A204.1 (cell line): ENCODE measurements around the gene DYNC1H1.

Source experiments
- FAIRE-seq: peaks from 2 replicates; lab custom pipeline; 2012; peaks lifted over from hg19 to GRCh38; lab: Jason Lieb, UNC

Gene DYNC1H1

DNA sequence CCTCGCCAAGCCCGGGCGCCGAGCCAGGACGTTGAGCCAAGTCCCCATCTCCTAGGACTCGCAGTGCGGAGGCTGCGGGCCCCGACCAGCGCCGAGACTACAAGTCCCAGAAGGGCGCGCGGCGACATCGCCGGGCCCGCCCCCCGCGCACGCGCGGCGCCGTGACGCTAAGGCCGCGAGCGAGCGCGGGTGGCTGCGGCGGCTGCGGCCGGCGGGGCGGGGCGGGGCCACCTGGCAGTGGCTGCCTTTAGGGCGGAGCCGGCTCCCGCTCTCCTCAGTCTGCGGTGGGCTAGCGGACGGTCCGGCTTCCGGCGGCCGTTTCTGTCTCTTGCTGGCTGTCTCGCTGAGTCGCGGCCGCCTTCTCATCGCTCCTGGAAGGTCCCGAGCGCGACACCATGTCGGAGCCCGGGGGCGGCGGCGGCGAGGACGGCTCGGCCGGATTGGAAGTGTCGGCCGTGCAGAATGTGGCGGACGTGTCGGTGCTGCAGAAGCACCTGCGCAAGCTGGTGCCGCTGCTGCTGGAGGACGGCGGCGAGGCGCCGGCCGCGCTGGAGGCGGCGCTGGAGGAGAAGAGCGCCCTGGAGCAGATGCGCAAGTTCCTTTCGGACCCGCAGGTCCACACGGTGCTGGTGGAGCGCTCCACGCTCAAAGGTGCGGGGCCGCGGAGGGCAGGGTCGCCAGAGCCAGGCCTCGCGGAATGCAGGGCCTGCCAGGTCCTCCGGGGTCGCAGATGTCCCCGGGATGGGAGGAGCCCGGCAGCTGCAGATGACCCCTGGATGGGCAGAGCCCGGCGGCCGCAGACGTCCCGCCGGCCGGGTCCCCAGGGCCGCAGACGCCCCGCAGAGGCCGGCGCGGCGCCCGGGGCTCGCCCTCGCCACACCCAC is at the start of gene DYNC1H1:
Gene DYNC1H1 (plus strand): TSS at position 277 of the 884 bp plus-strand sequence. CDS start 119 bp downstream, at position 396.
- no peak for FAIRE-seq

DNA sequence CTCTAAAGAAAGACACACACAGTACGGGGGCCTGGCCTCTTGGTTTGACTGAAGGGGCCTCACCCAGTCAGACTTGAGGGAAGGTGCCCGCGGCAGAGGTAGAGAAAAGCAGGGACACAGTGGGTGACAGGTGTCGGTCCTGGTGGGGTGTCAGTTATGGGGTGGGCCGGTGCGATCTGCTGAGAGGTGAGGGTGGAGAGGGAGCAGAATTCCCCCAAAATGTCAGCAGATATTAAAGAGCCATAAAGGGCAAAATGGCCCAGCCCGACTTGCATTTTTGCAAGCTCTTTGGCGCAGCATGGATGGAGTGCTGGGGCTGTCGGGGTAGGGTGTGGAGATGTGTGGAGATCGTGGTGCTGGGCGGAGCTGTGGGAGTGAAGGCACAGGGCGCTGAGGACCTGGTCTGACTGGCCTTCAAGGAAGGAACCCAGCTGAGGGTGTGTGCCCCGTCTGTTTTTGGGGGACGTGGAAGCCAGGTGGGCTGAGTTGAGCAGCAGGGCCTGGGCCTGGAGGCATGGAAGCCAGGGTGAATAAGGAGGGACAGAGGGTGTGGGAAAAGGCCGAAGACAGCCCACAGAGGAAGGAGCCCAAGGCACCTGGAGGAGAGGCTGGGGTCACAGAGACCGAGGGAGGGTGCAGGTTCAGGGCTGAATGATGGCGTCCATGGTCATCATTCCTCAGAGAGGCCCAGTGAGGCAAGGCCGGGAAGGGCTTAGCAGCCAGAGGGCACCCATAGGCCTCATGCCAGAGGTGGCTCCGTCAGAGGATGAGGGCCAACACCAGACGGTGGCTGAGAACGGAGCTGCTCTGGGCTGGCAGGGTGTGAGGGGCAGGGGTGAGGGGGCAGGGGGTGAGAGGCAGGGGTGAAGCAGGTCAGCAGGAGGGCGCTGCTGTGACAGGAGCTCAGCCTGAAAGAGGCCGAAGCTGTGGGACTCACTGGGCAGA is 48.2 kb upstream of the DYNC1H1 start:
- no peak for FAIRE-seq

DNA sequence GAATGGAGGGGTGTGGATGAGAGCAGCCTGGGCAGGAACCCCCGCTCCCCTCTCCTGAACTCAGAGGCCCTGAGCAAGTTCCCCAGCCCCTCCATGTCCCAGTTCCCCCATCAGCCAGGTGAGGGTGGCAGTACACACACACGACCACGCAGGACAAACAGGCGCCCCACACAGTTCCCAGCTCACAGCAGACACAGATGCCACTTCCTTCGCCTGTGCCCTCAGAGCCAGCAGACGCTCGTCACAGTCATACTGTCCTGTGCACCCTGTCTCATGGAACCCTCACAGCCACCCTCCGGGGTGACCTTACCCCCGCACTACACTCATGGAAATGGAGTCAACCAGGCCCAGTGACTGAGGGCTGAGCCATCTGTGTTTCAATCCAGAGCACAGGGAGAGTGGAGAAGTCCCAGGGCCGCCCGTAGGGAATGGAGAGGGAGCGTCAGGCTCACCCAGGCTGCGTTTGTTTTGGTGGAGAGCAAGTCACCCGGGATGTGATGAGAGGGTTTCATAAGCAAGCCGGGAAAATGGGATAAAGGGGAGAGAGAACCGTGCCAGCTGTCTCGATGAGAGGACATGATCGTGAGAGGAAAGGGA is 47.5 kb upstream of the DYNC1H1 start:
- no peak for FAIRE-seq

DNA sequence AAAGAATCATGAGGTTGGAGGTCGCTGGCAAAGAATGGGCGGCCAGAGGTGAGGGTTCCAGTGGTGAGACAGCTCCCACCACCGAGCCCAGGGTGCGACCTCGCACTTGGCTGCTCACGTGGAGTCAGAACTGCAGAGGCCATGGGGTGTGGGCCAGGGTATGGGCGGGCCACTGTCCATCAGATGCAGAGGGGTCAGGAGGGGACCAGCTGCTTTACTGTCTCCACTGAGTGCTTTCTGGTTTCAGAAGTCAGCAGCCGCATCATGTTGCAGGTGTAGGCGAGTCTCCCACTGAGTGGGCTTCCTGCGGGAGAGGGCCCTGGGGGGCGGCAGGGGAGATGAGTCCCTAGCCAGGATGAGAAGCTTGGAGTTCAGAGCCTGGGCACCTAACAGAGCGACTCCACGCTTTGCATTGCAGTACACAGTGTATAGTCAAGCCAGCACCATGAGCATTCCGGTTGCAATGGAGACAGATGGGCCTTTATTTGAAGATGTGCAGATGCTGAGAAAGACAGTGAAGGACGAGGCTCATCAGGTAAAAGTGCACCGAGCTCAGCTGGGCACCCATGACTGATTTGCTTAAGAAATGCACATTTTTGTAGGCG is 46.9 kb upstream of the DYNC1H1 start:
- no peak for FAIRE-seq

DNA sequence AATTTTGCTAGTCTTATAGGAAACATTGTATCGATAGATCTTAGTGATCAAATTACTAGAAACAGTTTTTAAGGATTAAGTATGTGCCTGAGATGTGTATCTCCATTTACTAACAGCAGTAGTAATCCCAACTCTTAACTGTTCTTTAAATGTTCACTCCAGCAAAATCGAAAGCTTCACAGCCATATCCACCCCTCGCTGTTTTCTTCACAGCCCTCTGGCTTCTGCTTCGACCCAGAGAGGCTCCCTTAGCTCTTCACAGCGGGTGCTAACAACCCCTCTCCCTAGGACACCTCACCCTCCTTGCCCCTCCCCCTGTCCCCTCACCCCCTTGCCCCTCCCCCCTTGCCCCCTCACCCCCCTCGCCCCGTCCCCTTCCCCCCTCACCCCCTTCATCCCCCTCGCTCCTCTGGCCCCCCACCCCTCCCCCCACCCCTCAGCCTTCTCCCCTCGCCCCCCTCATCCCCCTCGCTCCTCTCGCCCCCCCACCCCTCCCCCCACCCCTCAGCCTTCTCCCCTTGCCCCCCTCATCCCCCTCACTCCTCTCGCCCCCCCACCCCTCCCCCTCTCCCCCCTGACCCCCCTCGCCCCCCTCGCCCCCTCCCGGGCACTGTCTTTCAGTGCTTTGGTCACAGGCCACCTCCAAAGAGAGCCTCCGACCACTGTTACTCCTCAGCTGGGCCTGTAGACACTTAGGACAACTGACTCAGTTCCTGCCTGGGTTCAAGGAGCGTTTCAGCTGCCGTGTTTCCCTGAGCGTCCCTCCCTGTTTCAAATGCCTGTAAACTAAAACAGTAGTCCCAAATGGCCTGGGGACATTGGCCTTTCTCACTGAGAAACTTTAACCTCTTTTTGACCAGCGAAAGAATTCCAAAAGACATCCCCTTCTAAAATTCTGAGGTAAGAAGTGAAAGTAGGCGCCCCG is 46.0 kb upstream of the DYNC1H1 start:
- FAIRE-seq = no peak

DNA sequence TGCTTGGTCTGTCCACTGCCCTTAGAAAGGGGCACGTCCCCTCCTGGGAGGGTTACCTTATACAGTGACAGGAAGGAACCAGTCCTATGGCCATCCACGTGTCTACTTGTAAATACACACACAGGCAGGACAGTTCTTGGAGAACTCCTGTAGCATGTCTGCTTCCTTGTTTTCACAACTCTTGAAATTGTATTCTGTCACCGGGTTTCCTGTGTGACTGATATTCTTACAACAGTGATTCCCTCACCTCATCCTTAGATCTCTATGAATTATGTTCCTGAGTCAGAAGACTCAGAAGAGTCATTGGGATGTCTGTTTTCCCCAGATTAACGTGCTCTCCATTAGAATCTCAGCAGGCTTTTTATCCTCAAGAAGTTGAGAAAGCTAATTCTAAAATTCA is 44.1 kb upstream of the DYNC1H1 start:
- no peak for FAIRE-seq

DNA sequence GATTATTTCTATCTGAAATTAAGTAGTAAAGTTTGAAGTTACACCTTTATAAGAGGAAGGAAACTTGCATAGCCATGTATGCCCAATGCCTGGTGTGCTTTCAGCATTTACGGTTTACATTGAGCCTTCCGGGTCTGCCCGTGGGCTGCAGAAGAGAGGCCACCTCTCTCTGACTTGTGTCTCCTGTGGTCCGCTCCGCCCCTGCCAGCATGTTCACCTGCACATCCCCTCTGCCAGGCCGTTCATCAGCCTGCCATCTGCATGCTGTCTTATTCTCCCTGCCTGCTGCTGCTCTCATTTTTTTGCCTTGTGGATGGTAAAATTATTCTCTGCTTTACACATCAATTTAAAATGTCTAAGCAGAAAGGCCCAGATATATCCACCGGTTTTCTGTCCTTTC is 41.5 kb upstream of the DYNC1H1 start:
- FAIRE-seq = no peak

DNA sequence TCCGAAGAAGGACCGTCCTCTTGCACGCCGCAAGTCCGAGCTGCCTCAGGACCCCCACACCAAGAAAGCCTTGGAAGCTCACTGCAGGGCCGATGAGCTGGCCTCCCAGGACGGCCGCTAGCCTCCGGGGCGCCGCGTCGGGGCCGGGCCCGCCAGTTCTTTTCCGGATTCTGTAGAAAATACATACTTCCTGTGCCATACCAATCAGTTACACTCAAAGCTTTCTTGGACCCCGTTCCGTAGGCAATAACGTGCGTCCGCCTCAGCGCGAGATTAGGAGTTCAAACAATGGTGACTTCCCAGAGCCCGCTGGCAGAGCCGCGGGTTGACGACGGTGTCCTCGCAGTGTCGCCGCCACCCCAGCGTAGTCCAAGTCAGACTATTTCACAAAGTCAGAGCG is 39.2 kb upstream of the DYNC1H1 start:
- FAIRE-seq = no peak

DNA sequence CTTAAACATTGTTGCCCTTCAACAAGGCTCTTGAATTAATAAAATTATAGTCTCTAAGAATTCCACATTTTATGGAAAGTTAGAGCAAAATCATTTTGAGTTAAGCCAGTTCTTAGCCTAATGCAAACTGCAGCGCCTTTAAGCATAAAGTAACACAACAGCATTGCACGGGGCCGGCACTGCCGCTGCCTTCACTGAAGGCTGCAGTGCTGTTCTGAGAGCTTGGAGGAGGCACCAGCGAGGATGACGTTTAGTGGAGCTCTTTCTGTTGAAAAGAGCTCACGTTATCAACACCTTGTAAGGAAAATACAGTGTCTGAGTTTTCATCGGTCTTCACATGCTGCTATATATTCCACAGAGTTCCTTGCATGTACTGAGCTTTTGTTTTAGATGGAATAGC is 38.3 kb upstream of the DYNC1H1 start:
- no peak for FAIRE-seq

DNA sequence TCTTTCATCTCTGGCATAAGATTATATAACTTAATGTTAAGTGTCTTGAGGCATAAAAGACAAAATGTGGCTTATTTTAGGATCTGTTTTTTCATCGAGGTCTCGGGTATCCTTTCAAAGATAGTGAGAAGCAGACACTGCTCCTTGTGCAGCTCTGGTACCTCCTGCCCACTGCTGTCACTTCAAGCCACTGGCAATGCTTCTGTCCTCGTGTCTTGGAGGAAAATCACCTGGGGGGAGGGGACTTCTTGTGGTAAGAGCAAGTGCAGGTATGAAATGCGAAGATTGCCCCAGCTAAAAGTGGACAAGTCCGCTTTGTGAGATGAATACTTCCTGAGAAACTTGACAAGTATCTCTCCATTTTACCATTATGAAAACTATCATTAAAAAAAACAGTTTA is 37.8 kb upstream of the DYNC1H1 start:
- FAIRE-seq = no peak

DNA sequence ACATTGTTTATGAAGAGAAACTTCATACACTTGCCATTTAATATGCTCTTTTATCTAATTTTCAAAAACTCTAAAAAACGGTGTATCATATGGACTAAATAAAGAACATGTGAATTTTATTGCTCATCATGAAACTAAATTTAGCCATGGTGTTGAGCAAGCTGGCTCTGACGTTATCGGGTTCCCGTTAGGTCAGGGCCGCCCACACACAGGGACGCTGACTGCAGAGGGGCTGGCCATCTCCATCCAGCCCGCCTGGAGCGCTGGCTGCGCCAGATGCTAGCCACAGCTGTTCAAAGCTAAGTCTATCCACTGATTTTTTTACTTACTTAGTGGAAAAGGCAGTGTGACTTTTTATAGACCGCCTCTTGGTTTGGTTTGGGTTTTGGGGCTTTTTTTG is 36.5 kb upstream of the DYNC1H1 start:
- FAIRE-seq = no peak

DNA sequence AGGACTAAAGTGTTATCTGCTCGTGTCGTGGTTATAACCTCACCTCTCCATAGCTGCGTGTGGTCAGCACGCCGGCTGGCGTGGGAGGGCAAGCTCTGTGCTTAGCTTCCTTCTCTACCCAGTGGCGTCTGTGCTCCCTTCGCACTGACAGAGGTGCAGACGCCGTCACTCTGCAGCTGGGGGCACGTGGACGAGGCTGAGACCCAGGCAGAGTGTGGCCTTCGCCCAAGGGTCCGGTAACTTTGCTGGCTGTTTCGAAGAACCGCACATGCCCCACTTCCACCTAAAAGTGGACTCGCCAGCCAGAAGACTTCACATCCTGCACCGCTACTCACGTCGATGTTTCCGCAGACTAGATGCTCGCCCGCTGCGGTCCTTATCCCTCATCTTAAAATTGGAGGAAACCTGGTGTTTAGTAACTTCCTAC is 35.9 kb upstream of the DYNC1H1 start:
- no peak for FAIRE-seq

DNA sequence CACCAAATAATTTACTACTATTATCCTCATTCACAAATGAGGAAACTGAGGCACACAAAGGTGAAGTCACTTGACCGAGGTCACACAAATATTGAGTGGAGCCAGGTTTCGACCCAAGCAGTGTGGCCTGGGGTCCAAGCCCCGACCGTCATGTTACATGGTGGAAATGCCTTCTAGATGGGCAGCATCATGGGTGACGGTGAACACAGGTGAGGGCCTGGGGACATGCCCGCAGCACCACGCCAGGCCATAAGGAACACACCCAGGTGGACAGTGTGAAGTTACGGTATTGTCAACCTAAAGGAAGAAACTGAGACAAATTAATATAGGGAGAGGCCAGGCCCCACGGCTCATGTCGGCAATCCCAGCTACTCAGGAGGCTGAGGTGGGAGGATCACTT is 35.3 kb upstream of the DYNC1H1 start:
- FAIRE-seq = no peak

DNA sequence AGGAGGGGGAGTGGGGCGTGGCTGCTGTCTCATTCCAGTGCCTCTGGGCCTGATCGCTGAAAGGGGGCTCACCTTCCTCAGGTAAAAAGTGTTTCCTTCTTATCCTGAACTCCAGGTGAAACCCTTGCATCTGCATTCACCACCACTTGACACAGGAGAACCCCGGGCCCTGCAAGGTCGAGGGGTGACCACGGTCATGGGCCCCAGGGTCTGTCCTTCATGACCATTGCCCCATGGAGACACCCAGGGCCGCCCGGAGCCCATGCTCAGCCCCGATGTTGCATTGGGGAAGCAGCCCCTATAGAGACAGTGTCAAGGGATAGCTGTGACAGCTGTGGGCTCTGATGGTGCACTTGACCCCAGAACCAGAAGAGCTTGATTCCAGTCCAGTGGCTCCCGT is 34.4 kb upstream of the DYNC1H1 start:
- FAIRE-seq = no peak

DNA sequence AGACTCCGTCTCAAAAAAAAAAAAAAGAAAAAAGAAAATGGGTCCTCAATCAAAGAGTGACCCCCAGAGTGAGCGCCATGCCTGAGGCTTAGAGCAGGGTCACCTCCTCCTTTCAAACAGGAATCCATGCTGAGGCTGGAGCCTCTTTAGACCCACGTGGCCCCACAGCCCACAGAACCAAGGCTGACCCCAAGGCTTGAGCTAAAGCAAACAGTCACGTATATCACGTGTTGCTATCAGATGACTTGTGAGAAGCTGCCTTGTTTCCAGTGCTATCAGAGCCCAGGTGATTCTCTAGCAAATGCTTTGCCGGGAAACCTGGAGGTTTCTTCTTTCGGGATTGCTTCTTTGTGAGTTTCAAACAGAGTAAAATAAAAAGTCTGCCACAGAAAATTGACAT is 31.7 kb upstream of the DYNC1H1 start:
- FAIRE-seq = no peak

DNA sequence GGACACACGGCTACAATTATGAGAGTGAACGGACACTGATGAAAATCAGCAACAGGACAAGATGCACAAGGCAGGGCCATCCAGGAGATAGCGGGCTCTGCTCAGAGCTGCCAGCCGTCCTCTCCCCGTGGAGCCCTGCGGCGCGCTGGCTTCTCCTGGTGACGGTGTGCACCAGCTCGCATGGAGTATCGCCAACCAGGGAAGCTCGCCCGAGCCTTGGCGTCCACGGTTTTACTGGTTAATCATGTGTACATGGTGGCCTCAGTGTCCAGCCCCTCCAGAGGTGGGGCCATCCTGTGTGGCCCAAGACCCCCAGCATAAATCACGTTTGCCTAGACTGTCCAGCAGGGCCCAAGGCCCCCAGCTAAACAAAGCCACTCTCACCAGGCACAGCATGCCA is 31.2 kb upstream of the DYNC1H1 start:
- FAIRE-seq = no peak

DNA sequence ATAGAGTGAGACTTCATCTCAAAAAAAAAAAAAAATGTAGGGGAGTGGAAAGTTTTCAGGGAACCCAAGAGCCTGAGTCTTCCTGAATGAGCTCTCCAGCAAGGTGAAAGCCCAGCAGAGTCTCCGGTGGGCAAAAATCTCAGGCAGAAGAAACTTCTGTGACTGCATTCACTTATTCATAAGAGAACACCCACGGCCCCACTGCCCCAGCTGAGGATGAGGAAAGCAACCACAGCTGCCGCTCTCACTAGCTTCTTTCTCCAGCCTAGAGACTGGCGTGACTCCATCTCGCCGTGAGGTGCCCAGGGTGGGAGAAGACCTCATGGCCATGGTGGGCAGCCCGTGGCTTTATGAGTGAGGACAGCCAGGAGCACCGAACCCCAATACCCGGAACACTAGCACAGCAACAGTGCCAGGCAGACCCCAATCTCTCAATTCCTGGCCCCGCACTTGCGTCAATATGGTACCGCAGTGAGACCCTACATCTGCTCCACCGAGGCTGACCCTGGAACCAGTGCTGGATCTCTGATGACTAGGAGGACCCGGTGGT is 29.7 kb upstream of the DYNC1H1 start:
- FAIRE-seq = no peak

DNA sequence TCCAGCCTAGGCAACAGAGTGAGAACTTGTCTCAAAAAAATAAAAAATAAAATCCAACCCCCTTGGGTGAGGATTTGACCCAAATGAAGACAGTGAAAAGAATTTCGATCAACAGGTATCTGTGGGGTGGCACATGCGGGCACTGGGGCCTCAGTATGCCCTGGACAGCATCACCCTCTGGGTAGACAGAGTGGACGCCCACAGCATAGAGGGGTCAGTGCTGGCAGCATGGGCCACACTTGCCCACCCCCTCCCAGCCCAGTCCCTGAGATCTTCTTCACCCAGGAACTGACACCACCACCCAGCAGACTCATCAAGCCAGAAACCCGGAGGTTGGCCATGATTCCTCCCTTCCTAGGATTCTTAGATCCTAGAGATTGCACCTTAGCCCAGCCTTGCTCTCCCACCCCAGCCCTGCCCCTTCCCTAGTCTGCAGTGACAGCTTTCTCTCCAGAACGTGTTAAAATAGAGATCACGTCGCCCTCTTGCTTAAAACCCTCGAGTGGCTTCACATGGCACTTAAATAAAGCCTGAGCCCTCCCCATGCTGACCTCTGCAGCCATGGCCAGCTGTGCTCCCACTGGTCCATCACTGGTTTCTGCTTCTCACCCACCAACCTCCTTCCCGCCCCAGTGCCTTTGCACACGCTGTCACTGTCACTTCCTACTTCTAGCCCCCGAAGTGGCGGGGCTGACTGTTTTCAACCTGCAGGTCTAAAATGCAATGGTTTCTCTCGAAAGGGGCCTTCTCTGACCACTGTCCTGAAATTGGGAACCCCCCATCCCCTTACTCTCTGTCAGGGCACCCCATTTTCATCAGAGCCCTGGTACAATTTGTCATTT is 26.2 kb upstream of the DYNC1H1 start:
- no peak for FAIRE-seq

DNA sequence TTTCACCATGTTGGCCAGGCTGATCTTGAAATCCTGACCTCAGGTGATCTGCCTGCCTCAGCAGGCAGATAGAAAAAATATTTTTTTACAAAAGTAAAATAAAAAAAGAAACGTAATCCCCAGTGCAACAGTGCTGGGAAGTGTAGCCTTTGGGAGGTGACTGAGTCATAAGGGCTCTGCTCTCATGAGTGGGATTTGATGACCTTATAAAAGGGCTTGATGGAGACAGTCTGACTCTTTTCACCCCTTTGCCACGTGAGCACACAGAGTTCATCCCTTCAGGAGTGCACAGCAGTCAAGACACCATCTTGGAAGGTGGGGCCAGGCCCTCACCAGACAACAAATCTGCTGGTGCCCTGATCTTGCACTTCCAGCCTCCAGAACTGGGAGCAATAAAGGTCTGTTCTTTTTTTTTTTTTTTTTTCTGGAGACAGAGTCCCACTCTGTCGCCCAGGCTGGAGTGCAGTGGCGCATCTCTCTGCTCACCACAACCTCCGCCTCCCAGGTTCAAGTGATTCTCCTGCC is 24.7 kb upstream of the DYNC1H1 start:
- FAIRE-seq = no peak

DNA sequence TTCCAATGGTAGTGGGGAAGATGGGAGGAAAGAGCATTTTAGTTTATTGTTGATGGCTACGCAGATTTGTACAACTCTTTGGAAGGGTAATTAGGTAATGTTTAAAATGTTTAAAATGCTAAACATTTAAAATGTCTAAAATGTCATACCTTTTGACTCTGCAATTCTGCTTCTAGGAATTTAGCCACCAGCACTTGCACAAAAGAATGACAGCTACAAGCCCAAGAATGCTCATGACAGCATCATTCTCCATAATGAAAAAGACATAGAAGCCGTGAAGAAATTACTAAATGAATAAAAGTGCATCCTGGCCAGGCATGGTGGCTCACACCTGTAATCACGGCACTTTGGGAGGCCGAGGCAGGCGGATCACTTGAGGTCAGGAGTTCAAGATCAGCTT is 19.9 kb upstream of the DYNC1H1 start:
- FAIRE-seq = no peak
